GM12875 (cell line): ENCODE data around the gene ZNF664.

Source experiments
- H3K4me3 ChIP-seq: one replicate; pipeline ENCODE4 v1.5.1; 2011; ENCODE audit warnings: low read depth, low read length, control low read depth
- CTCF ChIP-seq: IDR thresholded peaks from 2 replicates; pipeline ENCODE4 v1.5.1; 2011; ENCODE audit warnings: low read depth, mild to moderate bottlenecking, control low read depth, inconsistent platforms, low read length, moderate library complexity, borderline replicate concordance; ENCODE audit not compliant: insufficient read depth

ZNF664 gene

GRCh38 chr12:124049451-124050094, 76.6 kb downstream of the ZNF664 start:
- no peak for TF ChIP-seq CTCF
- H3K4me3 ChIP-seq, result no peak overlapping the region

GRCh38 chr12:124053851-124054250, 80.8 kb downstream of the ZNF664 start:
- no peak overlapping the region for H3K4me3 ChIP-seq
- TF ChIP-seq CTCF, result peak; percentile 27; the same call in 1 of the 2 replicates

GRCh38 chr12:124055066-124055465, 82.1 kb downstream of the ZNF664 start:
- no peak overlapping the region for H3K4me3 ChIP-seq

GRCh38 chr12:124057691-124058090, 84.7 kb downstream of the ZNF664 start:
- TF ChIP-seq CTCF, result no peak

More at GRCh38 chr12:124055066-124055465, 82.1 kb downstream of the ZNF664 start:
- no peak for TF ChIP-seq CTCF

GRCh38 chr12:124059752-124060151, 86.7 kb downstream of the ZNF664 start:
- H3K4me3 ChIP-seq, result no peak overlapping the region
- TF ChIP-seq CTCF, result no peak

More at GRCh38 chr12:124057691-124058090, 84.7 kb downstream of the ZNF664 start:
- H3K4me3 ChIP-seq, result no peak overlapping the region
